ENCODE measurements around the gene RNU4-1.

DNA sequence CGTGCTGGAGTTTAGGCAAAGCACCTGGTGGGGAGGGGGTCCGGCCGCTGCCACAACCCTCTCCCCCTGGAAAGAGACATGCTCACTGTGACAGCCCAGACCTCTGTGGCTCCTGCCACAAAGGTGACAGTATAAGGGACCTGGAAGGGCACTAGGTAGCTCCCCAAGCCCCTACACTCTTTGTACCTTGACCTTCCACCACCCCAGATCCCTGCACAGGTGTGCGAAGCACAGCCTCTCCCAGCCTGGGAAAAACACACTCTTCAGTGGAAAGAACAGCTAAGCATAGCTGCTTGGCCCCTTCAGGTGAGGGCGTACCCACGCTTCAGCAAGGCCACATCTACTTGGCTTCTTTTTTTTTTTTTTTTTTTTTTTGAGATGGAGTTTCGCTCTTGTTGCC lies 39.5 kb upstream of the RNU4-1 start:
- no peak for TF ChIP-seq POLR2A (IDR thresholded peaks at IDR 0.05)
- TF ChIP-seq, protein P1, sequence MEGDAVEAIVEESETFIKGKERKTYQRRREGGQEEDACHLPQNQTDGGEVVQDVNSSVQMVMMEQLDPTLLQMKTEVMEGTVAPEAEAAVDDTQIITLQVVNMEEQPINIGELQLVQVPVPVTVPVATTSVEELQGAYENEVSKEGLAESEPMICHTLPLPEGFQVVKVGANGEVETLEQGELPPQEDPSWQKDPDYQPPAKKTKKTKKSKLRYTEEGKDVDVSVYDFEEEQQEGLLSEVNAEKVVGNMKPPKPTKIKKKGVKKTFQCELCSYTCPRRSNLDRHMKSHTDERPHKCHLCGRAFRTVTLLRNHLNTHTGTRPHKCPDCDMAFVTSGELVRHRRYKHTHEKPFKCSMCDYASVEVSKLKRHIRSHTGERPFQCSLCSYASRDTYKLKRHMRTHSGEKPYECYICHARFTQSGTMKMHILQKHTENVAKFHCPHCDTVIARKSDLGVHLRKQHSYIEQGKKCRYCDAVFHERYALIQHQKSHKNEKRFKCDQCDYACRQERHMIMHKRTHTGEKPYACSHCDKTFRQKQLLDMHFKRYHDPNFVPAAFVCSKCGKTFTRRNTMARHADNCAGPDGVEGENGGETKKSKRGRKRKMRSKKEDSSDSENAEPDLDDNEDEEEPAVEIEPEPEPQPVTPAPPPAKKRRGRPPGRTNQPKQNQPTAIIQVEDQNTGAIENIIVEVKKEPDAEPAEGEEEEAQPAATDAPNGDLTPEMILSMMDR (IDR thresholded peaks at IDR 0.05) = no peak
- TF ChIP-seq POLR2AphosphoS5 (IDR thresholded peaks at IDR 0.05) = no peak

Measured in breast epithelium (tissue), 3 donors.